Erythroblast (primary cell): ENCODE measurements around the gene FUT3.
"Not testable (repeated sequence)": the region's sequence is repeated elsewhere in the genome, so short reads cannot be mapped to it uniquely, and the experiment has no call there.

Experiments
- DNase-seq, 2 experiments: peaks; one replicate each; lab custom pipeline; 2025; lab: John Stamatoyannopoulos, UW
- GATA1 ChIP-seq: IDR thresholded peaks from 2 replicates; pipeline ENCODE4 v1.6.1; 2011; ENCODE audit warnings: low read depth, mild to moderate bottlenecking, control low read depth, low read length, moderate library complexity
- POLR2A ChIP-seq: IDR thresholded peaks from 2 replicates; pipeline ENCODE4 v1.6.1; 2011; ENCODE audit warnings: mild to moderate bottlenecking, low read length

FUT3 gene

GRCh38 chr19:5891938-5892771, 40.9 kb upstream of the FUT3 start:
- TF ChIP-seq POLR2A (peak; percentile 1), GATA1 (no peak)
- peak; percentile 37 to 51 for DNase-seq

- DNase-seq, result no peak
- TF ChIP-seq POLR2A (no peak), GATA1 (no peak)
These were observed 40.3 kb upstream of the FUT3 start for GRCh38 chr19:5891572-5891937.

GRCh38 chr19:5890099-5890498, 38.9 kb upstream of the FUT3 start:
- TF ChIP-seq POLR2A (no peak), GATA1 (no peak)
- no peak for DNase-seq

GRCh38 chr19:5889288-5889971, 38.2 kb upstream of the FUT3 start:
- no peak for TF ChIP-seq POLR2A
- TF ChIP-seq GATA1, result no peak
- no peak for DNase-seq

GRCh38 chr19:5884065-5884811, 33.0 kb upstream of the FUT3 start:
- not testable (repeated sequence) for DNase-seq

- DNase-seq, result not testable (repeated sequence)
These were observed 32.1 kb upstream of the FUT3 start for GRCh38 chr19:5883157-5883873.

- DNase-seq, result no peak
- TF ChIP-seq GATA1 (no peak), POLR2A (no peak)
These were observed 31.2 kb upstream of the FUT3 start for GRCh38 chr19:5882421-5882968.

- TF ChIP-seq GATA1 (no peak), POLR2A (no peak)
- DNase-seq, result no peak
These were observed 30.5 kb upstream of the FUT3 start for GRCh38 chr19:5881543-5882299.

- DNase-seq, result no peak
- no peak for TF ChIP-seq POLR2A
These were observed 29.4 kb upstream of the FUT3 start for GRCh38 chr19:5880604-5881078.

- no peak for DNase-seq
These were observed 28.9 kb upstream of the FUT3 start for GRCh38 chr19:5880196-5880595.

GRCh38 chr19:5877882-5878281, 26.6 kb upstream of the FUT3 start:
- no peak for DNase-seq
- no peak for TF ChIP-seq POLR2A
- TF ChIP-seq GATA1, result no peak

More at GRCh38 chr19:5880196-5880595, 28.9 kb upstream of the FUT3 start:
- no peak for TF ChIP-seq POLR2A
- TF ChIP-seq GATA1, result no peak

- TF ChIP-seq POLR2A, result no peak
- no peak for DNase-seq
These were observed 26.2 kb upstream of the FUT3 start for GRCh38 chr19:5877427-5877826.

- not testable (repeated sequence) for DNase-seq
These were observed 23.2 kb upstream of the FUT3 start for GRCh38 chr19:5874496-5874895.

GRCh38 chr19:5873617-5874199, 22.5 kb upstream of the FUT3 start:
- DNase-seq, result no peak
- TF ChIP-seq POLR2A (no peak), GATA1 (no peak)
